ENCODE results near the gene VTI1A. TPM values are rescaled to one million over a fixed set of nuclear protein-coding genes. Genes with fewer than 3 reads are reported as not detected.

The VTI1A gene
- polyA plus RNA-seq, 6 donors from 2014 or later = 24.9 to 42.9 (median 40.3) TPM

DNA sequence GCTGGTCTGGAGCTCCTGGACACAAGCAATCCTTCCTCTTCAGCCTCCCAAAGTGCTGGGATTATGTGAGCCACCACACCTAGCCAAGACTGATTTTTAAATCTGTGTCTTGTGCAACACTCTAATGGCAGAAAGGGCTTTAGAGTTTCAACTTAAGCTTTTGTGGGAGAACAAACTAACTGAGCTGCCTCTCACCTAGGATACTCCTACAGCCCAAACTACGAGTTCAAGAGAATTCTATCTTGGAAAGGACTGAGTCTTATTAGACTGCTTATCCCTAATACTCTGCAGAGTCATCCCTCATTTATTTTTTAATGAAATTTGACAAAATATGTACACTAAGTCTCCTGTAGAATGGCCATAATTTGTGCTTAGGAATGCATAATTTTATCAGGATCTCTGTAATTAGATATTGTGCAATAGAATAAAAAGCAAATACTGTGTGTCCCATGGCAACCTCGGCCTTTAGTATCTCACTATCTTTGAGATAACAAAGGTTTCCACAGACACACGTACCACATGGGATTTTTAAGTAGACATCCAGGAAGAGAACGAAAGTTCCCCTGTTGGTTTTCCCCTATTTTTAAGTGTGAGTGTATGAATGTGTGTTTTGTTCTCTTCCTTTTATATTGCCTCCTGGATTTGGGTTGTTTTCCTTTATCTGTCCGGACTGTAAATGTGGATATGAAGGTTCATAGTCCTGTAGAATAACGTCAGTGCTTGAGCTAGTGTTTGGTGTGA, 303.6 kb downstream of the VTI1A start:
- H3K27me3 Mint-ChIP-seq = no peaks in the 10 kb centered on the region
- H3K4me1 Mint-ChIP-seq = no peaks in the 10 kb centered on the region
- H3K27ac Mint-ChIP-seq = no peak overlapping the region
- ATAC-seq (ENCODE audit: low read depth in 2 of 2) (no peak), DNase-seq (no peak)
- peaks cover 0 to 10% of the 10 kb centered on the region in 2 donors for H3K36me3 Mint-ChIP-seq
- no peaks in the 10 kb centered on the region for H3K9me3 Mint-ChIP-seq
- no peak overlapping the region for H3K4me3 Mint-ChIP-seq

DNA sequence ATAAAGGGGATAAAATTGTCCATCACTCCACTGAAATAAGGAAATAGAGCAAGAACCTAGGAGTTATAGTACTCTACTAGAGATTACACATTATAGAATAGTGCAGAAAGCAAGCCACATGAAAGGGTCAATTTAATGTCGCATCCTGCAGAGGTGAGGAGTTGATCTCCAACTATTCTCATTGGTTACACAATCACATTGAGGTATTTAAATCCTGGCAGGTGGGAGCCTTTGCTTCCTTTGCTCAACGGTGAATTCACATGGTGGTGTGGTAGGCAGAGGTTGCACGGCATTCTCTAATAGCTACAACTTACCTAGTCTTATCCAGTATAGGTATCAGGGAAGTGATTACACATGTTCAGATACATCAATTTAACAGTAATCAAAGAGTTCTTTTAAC, 304.6 kb downstream of the VTI1A start:
- H3K9me3 Mint-ChIP-seq = no peaks in the 10 kb centered on the region
- H3K27ac Mint-ChIP-seq = no peak overlapping the region
- no peaks in the 10 kb centered on the region for H3K4me1 Mint-ChIP-seq
- ATAC-seq (ENCODE audit: low read depth in 2 of 2) = no peak
- peaks cover 0 to 9% of the 10 kb centered on the region in 2 donors for H3K36me3 Mint-ChIP-seq
- DNase-seq = no peak
- no peaks in the 10 kb centered on the region for H3K27me3 Mint-ChIP-seq
- no peak overlapping the region for H3K4me3 Mint-ChIP-seq

DNA sequence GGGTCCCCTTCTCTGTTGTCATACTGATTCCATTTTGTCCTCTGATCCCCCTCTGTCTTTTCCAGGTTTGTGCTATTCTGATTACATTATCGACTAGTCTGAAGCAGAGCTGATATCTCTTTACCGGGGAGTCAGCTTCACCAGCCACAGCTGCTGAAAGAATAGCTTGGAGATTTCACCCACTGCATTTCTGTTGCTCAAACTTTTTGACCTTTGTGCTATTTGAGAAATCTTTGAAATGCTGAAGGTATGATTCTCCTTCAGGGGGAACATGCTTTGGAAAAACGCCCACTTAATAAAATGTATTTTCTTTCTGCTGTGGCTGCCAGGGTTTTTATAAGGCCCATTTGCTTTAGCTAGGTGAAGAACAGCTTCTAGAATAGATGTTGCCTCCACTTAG, 305.3 kb downstream of the VTI1A start:
- no peaks in the 10 kb centered on the region for H3K27me3 Mint-ChIP-seq
- no peak for DNase-seq
- no peaks in the 10 kb centered on the region for H3K4me1 Mint-ChIP-seq
- H3K27ac Mint-ChIP-seq = no peak overlapping the region
- no peaks in the 10 kb centered on the region for H3K9me3 Mint-ChIP-seq
- H3K36me3 Mint-ChIP-seq = peaks cover 0 to 9% of the 10 kb centered on the region in 2 donors
- no peak overlapping the region for H3K4me3 Mint-ChIP-seq
- no peak for ATAC-seq (ENCODE audit: low read depth in 2 of 2)

DNA sequence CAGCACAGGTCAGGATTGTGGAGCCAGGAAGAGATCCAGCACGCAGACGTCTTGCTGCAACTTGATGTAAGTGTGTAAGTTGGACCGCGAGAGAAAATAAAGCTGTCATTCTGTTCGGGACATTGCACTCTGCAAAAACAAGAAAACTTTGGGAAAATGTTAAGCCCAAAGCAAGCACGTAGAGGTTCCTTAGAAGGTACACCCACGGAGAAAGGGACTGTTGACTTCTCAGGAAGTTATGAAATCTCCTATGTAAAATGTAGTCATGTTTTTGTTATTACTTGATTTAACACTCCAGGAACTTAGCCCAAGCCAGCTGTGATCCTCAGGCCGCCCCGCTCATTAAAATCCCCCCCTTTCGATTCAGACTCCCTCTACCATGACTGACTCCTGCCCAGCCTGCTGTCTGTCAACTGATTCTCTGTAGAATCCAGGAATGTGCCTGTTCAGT, 307.0 kb downstream of the VTI1A start:
- ATAC-seq (ENCODE audit: low read depth in 2 of 2) = no peak
- Mint-ChIP-seq H3K9me3 (no peaks in the 10 kb centered on the region), H3K4me1 (no peaks in the 10 kb centered on the region), H3K27me3 (no peaks in the 10 kb centered on the region), H3K4me3 (no peak overlapping the region), H3K36me3 (peaks cover 0 to 9% of the 10 kb centered on the region in 2 donors), H3K27ac (peak overlapping the region in 1 of 6 donors; percentile 85)
- DNase-seq = no peak

DNA sequence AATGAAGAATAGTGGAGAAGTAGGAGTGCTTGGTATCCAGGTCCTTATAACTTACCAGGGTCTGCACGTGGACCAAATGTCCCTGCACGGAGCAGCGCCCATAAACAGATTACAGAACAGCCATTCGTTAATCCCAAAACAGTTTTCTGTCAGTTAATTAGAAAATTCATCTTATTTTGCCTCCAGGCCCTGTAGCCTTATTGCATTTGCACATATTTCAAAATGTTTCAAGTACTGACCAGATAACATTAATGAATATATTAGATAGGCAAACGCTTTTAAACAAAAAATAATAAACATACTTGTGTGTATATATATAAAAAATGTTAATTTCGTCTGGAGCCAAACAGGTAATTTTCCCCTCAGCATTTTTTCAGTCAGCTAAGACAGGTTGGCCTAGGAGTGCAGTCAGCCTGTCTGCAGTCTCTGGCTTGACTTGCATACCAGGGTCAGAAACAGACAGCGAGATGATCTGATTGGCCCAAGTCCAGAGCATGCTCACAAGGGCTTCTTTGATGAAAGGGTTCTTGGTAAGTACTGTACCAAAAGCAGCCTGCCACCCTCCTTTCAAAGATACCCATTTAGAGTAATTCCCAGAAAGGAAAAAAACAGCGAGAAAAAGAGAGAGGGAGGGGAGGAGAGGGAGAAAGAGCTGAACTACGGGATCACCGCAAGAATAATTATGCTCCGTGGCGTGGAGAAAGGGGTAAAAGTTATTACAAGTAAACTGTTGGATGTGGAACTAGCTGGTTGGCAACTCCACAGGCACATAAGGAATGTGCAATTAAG, 308.6 kb downstream of the VTI1A start:
- Mint-ChIP-seq H3K4me1 (no peaks in the 10 kb centered on the region), H3K27me3 (no peaks in the 10 kb centered on the region), H3K36me3 (peaks cover 0 to 9% of the 10 kb centered on the region in 2 donors), H3K27ac (no peak overlapping the region), H3K9me3 (no peaks in the 10 kb centered on the region), H3K4me3 (peak overlapping the region in 1 of 8 donors; percentile 12)
- DNase-seq = no peak
- ATAC-seq (ENCODE audit: low read depth in 2 of 2) = no peak

DNA sequence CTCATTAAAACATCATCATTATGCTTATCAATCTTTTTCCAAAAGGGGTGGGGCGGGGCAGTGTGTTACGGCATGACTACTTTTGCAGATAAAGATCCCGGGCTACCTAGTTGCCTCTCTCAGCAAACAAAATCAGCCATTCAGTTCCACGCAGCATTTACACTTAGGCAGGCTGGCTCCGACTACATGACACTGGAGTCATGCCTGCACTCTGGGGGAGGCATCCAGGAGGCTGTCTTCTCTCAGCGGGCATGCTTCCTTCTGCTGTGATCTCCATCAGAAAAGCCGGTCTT, 309.2 kb downstream of the VTI1A start:
- ATAC-seq (ENCODE audit: low read depth in 2 of 2) = no peak
- no peaks in the 10 kb centered on the region for H3K9me3 Mint-ChIP-seq

DNA sequence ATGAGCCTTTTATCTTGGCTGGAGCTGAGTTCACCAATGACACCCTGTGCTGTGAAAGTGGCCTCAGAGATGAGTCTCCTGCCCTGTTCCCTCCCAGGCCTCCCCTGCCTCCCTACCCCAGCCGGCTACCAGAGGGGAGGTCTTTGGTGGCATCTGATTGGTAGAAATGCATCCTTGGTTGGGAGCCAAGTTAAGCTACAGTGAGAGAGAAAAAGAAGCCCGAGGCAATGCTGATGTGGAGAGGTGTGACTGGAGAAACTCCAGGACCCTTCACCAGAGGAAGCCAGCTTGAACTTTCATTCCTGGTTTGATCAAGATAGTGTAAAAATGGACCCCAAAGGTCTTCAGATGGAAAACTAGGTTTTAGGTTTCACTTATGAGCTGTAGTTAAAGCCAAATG, 311.9 kb downstream of the VTI1A start:
- Mint-ChIP-seq H3K4me1 (no peaks in the 10 kb centered on the region), H3K4me3 (no peak overlapping the region), H3K27ac (no peak overlapping the region), H3K36me3 (peaks cover 0 to 5% of the 10 kb centered on the region in 2 donors), H3K9me3 (no peaks in the 10 kb centered on the region), H3K27me3 (no peaks in the 10 kb centered on the region)
- DNase-seq (no peak), ATAC-seq (ENCODE audit: low read depth in 2 of 2) (no peak)

More for the DNA sequence above, 309.2 kb downstream of the VTI1A start:
- H3K4me3 Mint-ChIP-seq = no peak overlapping the region
- H3K27me3 Mint-ChIP-seq = no peaks in the 10 kb centered on the region
- H3K27ac Mint-ChIP-seq = no peak overlapping the region
- H3K36me3 Mint-ChIP-seq = peaks cover 0 to 5% of the 10 kb centered on the region in 2 donors
- H3K4me1 Mint-ChIP-seq = no peaks in the 10 kb centered on the region
- no peak for DNase-seq

DNA sequence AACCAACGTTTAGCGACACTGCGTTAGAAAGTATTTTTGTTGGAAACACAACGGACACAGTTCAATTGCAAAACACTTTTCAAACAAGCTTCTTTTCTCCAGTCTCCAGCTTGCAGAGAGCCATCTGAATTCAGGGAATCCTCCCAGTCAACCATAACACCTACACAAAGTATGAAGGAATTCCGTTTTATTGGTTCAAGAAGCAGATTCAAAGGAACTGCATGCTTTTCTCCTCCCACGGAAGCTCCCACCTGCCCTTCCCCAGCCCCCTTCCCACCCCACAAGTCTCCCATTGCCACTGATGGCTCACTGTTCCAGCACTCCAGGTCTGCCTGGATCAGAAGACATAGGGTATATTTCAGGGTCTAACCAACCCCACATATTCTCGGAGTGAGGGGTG, 312.5 kb downstream of the VTI1A start:
- no peaks in the 10 kb centered on the region for H3K4me1 Mint-ChIP-seq
- peaks cover 0 to 3% of the 10 kb centered on the region in 2 donors for H3K36me3 Mint-ChIP-seq
- H3K27ac Mint-ChIP-seq = no peak overlapping the region
- no peak overlapping the region for H3K4me3 Mint-ChIP-seq
- no peaks in the 10 kb centered on the region for H3K27me3 Mint-ChIP-seq
- DNase-seq (no peak), ATAC-seq (ENCODE audit: low read depth in 2 of 2) (no peak)
- no peaks in the 10 kb centered on the region for H3K9me3 Mint-ChIP-seq

DNA sequence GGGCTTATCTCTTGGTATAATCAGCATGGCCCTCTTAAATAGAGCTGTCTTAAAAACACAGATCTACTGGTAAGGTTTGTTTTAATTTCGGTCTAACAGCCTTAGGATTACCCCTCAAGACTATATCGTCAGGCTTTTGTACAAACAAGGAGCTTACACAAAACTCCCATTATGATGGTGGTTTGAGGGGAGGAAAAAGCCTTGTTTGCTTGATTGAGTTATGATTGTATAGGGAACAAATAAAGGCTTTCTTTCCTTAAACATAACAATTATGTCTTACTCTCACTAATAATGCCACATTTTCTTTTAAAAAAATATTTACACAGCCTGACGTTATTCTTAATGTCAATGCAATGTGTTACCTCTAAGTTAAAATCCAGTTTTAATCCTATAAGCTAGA, 314.2 kb downstream of the VTI1A start:
- ATAC-seq (ENCODE audit: low read depth in 2 of 2) = no peak
- no peaks in the 10 kb centered on the region for H3K36me3 Mint-ChIP-seq
- H3K27me3 Mint-ChIP-seq = no peaks in the 10 kb centered on the region
- no peaks in the 10 kb centered on the region for H3K4me1 Mint-ChIP-seq
- no peaks in the 10 kb centered on the region for H3K9me3 Mint-ChIP-seq
- H3K4me3 Mint-ChIP-seq = no peak overlapping the region
- peak overlapping the region in 1 of 6 donors; percentile 22 for H3K27ac Mint-ChIP-seq
- no peak for DNase-seq

DNA sequence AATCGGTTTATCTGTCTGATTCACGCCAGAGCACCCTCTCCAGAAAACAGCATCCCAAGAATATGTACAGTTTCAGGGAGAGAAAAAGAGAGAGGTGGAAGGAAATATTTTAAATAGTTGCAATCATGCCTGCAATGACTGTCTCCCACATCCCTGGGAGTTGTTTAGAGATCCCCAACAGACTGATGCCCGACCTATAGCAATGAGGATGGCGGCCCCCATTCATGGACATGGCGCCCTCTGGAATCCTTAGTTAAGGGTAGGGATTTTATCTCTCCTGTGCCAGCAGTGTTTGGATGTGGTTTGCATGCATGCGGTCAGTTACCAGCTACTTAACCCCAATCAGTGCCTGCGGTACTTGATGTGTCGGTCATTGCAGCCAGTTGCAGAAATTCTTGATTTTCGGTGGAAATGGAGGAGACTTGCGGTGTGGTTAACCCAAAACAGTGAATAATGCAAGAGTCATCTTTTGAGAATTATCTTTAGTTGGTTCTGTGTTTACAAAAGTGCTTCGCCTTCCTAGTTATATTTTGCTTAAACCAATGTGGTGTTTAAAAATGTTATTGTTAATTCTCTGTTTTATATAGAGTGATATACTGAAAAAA, 317.0 kb downstream of the VTI1A start:
- H3K4me3 Mint-ChIP-seq = no peak overlapping the region
- ATAC-seq (ENCODE audit: low read depth in 2 of 2) = no peak
- no peak for DNase-seq

DNA sequence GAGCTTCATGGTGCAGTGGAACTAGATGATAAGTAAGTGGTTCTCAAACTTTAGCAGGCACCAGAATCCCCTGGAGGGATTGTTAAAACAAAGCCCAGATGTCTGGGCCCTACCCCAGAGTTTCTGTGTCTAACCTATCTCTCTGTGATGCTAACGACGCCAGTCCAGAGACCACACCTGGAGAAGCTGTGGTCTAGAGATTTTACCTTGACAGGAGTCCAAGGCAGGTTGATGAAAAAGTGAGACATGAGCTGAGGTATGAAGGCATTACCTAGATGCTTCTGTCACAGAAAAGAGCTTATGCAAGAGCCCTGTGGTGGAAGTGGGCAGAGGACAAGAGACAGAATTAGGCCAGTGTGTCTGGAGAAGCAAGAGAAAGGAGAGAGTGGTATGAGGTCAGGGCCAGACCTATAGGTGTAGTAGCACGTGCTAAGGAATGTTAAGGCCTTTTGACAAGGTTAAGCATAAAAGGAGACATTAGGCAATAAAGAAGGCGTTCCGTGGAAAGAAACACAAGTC, 318.8 kb downstream of the VTI1A start:
- Mint-ChIP-seq H3K27ac (no peak overlapping the region), H3K4me1 (no peaks in the 10 kb centered on the region)

More for the DNA sequence above, 317.0 kb downstream of the VTI1A start:
- Mint-ChIP-seq H3K9me3 (no peaks in the 10 kb centered on the region), H3K36me3 (no peaks in the 10 kb centered on the region), H3K27me3 (no peaks in the 10 kb centered on the region), H3K27ac (no peak overlapping the region), H3K4me1 (no peaks in the 10 kb centered on the region)

DNA sequence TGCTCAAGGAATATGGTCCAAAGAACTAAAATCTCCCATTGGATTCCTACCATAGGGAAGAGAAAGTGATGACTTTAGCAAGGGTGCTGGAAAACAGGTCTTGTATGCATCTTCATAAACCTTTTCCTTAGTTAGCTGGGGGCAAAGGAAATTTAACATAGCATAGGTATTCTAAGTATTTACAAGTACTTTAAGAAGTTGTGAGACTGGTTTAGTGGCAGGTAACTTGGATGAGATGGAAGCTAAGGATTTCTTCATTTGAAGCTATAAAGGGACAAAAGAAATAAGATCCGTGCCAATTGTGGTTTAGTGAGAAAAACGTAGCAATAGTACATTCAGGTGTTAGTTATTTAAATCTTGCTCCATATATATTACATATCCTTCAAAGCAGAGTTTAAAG, 319.6 kb downstream of the VTI1A start:
- Mint-ChIP-seq H3K9me3 (no peaks in the 10 kb centered on the region), H3K27me3 (no peaks in the 10 kb centered on the region), H3K27ac (no peak overlapping the region), H3K4me1 (no peaks in the 10 kb centered on the region), H3K36me3 (peaks cover 4 to 5% of the 10 kb centered on the region in 2 donors), H3K4me3 (no peak overlapping the region)
- DNase-seq (no peak), ATAC-seq (ENCODE audit: low read depth in 2 of 2) (no peak)

More for the DNA sequence above, 318.8 kb downstream of the VTI1A start:
- H3K27me3 Mint-ChIP-seq = no peaks in the 10 kb centered on the region
- no peak overlapping the region for H3K4me3 Mint-ChIP-seq
- no peak for ATAC-seq (ENCODE audit: low read depth in 2 of 2)
- peaks cover 0 to under 1% of the 10 kb centered on the region in 2 donors for H3K36me3 Mint-ChIP-seq
- no peak for DNase-seq
- H3K9me3 Mint-ChIP-seq = no peaks in the 10 kb centered on the region

DNA sequence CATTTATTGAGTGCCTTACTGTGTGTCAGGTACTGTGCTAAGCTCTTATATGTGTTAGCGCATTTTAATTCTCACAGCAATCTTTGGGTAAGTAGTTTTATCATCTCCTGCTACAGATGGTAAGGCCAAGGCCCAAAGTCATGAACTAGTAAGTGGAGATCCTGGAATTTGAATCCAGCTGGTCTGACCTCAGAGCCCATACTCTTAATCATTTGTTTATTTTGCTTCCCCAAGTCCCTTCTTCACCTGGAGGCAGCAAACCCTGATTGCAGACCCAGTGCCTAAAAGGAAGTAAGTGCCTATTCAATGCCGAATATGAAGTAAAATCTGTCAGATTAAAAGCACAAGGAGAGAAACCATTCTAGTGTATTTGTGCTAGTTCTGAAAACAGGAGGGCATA, 320.1 kb downstream of the VTI1A start:
- no peaks in the 10 kb centered on the region for H3K27me3 Mint-ChIP-seq
- H3K4me3 Mint-ChIP-seq = no peak overlapping the region
- H3K27ac Mint-ChIP-seq = no peak overlapping the region
- no peaks in the 10 kb centered on the region for H3K4me1 Mint-ChIP-seq
- peaks cover 0 to under 1% (median 0%) of the 10 kb centered on the region in 7 donors for H3K9me3 Mint-ChIP-seq
- H3K36me3 Mint-ChIP-seq = peaks cover 4 to 5% of the 10 kb centered on the region in 2 donors
- DNase-seq (no peak), ATAC-seq (ENCODE audit: low read depth in 2 of 2) (no peak)

DNA sequence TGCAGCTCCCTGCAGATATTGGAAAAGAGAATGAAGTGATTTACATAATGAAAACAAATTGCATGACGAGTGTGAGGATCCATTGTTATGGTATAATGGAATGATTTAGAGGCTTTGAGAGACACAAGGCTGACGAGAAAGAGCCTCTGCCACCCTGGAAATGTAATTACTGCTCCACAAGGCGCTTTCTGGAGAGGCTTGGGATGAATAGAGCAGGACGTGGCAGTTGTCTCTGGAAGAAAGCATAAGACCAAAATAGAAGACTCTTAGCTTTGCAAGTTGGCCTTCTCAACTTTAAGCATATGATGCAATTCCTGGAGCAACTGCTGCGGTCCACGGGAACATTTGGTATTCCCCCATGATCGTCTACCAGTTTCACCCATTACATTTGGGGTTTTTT, 321.1 kb downstream of the VTI1A start:
- Mint-ChIP-seq H3K4me3 (peak overlapping the region in 1 of 8 donors; percentile 35), H3K9me3 (peaks cover 0 to 2% (median 0%) of the 10 kb centered on the region in 7 donors), H3K27me3 (no peaks in the 10 kb centered on the region), H3K4me1 (no peaks in the 10 kb centered on the region), H3K27ac (no peak overlapping the region), H3K36me3 (peaks cover 4 to 7% of the 10 kb centered on the region in 2 donors)
- ATAC-seq (ENCODE audit: low read depth in 2 of 2) = no peak
- no peak for DNase-seq
